K562 (cell line): Measurements from ENCODE around the gene CCDC69. TPM values are rescaled to one million over a fixed set of nuclear protein-coding genes. Genes with fewer than 3 reads are reported as not detected.

Source experiments
- ATF1 ChIP-seq, 2 experiments: fragments of 450-650 bp in 1 of 2; IDR thresholded peaks; 2 replicates each; pipeline ENCODE4 v1.6.1; 2016; ENCODE audit warnings: missing compliant biosample characterization in 1 of 2, missing genetic modification characterization in 1 of 2
- ATF3 ChIP-seq, 2 experiments: fragments of 450-650 bp in 1 of 2; sonication (generic) in 1 of 2; formaldehyde crosslinking in 1 of 2; IDR thresholded peaks in 1 of 2; conservative IDR thresholded peaks in 1 of 2; 2 replicates each; pipeline versions ENCODE4 v1.6.1 to v1.8.1; 2016 to 2023; ENCODE audit warnings: mild to moderate bottlenecking in 2 of 2, moderate library complexity in 2 of 2, inconsistent platforms in 1 of 2, missing genetic modification reagents in 1 of 2
- CTCF ChIP-seq, 3 experiments: IDR thresholded peaks in 2 of 3; conservative IDR thresholded peaks in 1 of 3; 2 replicates each; pipeline ENCODE4 v1.5.1; 2011 to 2012; ENCODE audit warnings: low read length in 3 of 3, mild to moderate bottlenecking in 3 of 3, control low read depth in 2 of 3, improper control_type of control experiment in 1 of 3, inconsistent platforms in 1 of 3, low read depth in 1 of 3, mixed read lengths in 1 of 3, moderate library complexity in 1 of 3; ENCODE audit not compliant: insufficient read depth in 2 of 3
- NFE2L1 ChIP-seq: fragments of 450-650 bp; IDR thresholded peaks from 2 replicates; pipeline ENCODE4 v1.6.1; 2016; ENCODE audit warnings: missing genetic modification characterization, low read depth, mild to moderate bottlenecking, missing compliant biosample characterization, moderate library complexity, borderline replicate concordance
- RCOR1 ChIP-seq, 2 experiments: IDR thresholded peaks; 2 replicates each; pipeline ENCODE4 v1.6.1; 2012; ENCODE audit warnings: low read depth in 2 of 2, low read length in 2 of 2, borderline replicate concordance in 1 of 2, improper control_type of control experiment in 1 of 2
- SRSF7 ChIP-seq: fragments of 200-400 bp; formaldehyde crosslinking; optimal IDR thresholded peaks from 2 replicates; pipeline ENCODE3; 2017; ENCODE audit warnings: mild to moderate bottlenecking, low read depth, low read length
- ZBTB49 ChIP-seq: sonication (generic); formaldehyde crosslinking; IDR thresholded peaks from 2 replicates; pipeline ENCODE4 v1.8.0; 2022; ENCODE audit warnings: missing genetic modification reagents, mild to moderate bottlenecking, borderline replicate concordance
- ZNF143 ChIP-seq: sonication (generic); formaldehyde crosslinking; IDR thresholded peaks from 2 replicates; pipeline ENCODE4 v1.9.0; 2022; ENCODE audit warnings: mild to moderate bottlenecking, missing genetic modification reagents
- polyA plus RNA-seq, 8 experiments: library from polyadenylated mRNA; depleted of rRNA in 4 of 8; stranded (reverse) in 5 of 8; unstranded in 3 of 8; fragments of >200 nt; fragmentation: Nextera tagmentation in 2 of 8; fragmentation: Illumina TruSeq in 1 of 8; extraction: Ambion mirVana in 2 of 8; extraction: Trizol in 1 of 8; gene quantifications; 2 replicates each; pipeline versions ENCODE4 v1.2.1 to v1.2.3, GENCODE V29; 2011 to 2014; ENCODE audit warnings: inconsistent platforms in 1 of 8, missing spikeins in 1 of 8
- total RNA-seq, 7 experiments: library from RNA; depleted of rRNA in 6 of 7; stranded (reverse); fragments of >200 nt in 6 of 7; fragmentation: Illumina TruSeq in 2 of 7; extraction: Trizol in 2 of 7; gene quantifications; 2 replicates each; pipeline versions ENCODE4 v1.2.1 to v1.2.3, GENCODE V29; 2011 to 2021; ENCODE audit warnings: low replicate concordance in 1 of 7

Gene CCDC69
- total and polyA plus RNA-seq, 9 of the 15 experiments (the other 6 are each of a cell fraction or from before 2014, with no cell fraction given), result 0.65 to 12.2 (median 7.6) TPM

- TF ChIP-seq ZBTB49 (CRISPR knock-in tag), result no peak
- TF ChIP-seq RCOR1 (IDR thresholded peaks at IDR 0.05; ENCODE audit: borderline replicate concordance in 1 of 2, low read depth in 2 of 2, low read length in 2 of 2), result 0 out of 4 replicates have a peak, but pooled peaks of 1 of the 2 experiments have one; percentile 16
- TF ChIP-seq ZNF143, result no peak
- TF ChIP-seq SRSF7, result no peak
- peak; percentile 79 for TF ChIP-seq ATF3 (IDR thresholded peaks at IDR 0.05)
- no peak for TF ChIP-seq ATF3 (CRISPR knock-in tag; conservative IDR thresholded peaks at IDR 0.05)
- TF ChIP-seq ATF1 (CRISPR knock-in tag; IDR thresholded peaks at IDR 0.05), result no peak
- no peak for TF ChIP-seq ATF1 (tag; IDR thresholded peaks at IDR 0.05)
- TF ChIP-seq CTCF (IDR thresholded peaks at IDR 0.05 in 2 of 3, conservative IDR thresholded peaks at IDR 0.05 in 1 of 3; ENCODE audit: insufficient read depth in 2 of 3, low read depth in 1 of 3, low read length in 3 of 3), result no peak
- no peak for TF ChIP-seq NFE2L1
These were observed 9.0 kb downstream of the CCDC69 start (continued) for GRCh38 chr5:151214614-151215545.
